Measurements from ENCODE around the gene ARHGAP45.

GRCh38 chr19:1076046-1076386 lies 9.0 kb downstream of the ARHGAP45 start:
- TF ChIP-seq PHF8 (IDR thresholded peaks at IDR 0.05; ENCODE audit: borderline replicate concordance, low read depth) (no peak), CBX2 (IDR thresholded peaks at IDR 0.05; ENCODE audit: borderline replicate concordance, low read depth) (no peak), CTCF (IDR thresholded peaks at IDR 0.05) (no peak), RAD21 (conservative IDR thresholded peaks at IDR 0.05 in 1 of 2, IDR thresholded peaks at IDR 0.05 in 1 of 2) (no peak), BHLHE40 (IDR thresholded peaks at IDR 0.05; ENCODE audit: low read depth, low read length) (no peak), MAFK (IDR thresholded peaks at IDR 0.05; ENCODE audit: partially characterized antibody) (no peak), MAX (IDR thresholded peaks at IDR 0.05) (no peak), HMGXB4 (CRISPR knock-in tag; IDR thresholded peaks at IDR 0.05; ENCODE audit: borderline replicate concordance) (no peak)

Data from A549 (cell line).